GM12878 (cell line): ENCODE measurements around the gene RFFL. TPM values are rescaled to one million over a fixed set of nuclear protein-coding genes. Genes with fewer than 3 reads are reported as not detected.

Experiments
- ATAC-seq: fragments of 200-7000 bp; cut with Tn5 transposase; 3 replicates; pipeline ENCODE4 v1.9.1; 2020; ENCODE audit warnings: mild to moderate bottlenecking, moderate library complexity
- BruUV-seq: library from RNA; stranded (reverse); fragments of 400-500 nt; replicated peaks from 2 replicates; lab custom pipeline; 2021; lab: Mats Ljungman, UMichigan
- CTCF ChIA-PET: fragments of 300-600 bp; sonication (Branson Sonifier 250); formaldehyde crosslinking; extraction: SDS; loops from one replicate; lab custom pipeline; 2021; ENCODE audit warnings: inconsistent platforms; lab: Yijun Ruan, JAX
- POLR2A ChIA-PET: fragments of 350-600 bp; formaldehyde crosslinking; extraction: SDS; loops from one replicate; lab custom pipeline; 2021; ENCODE audit warnings: inconsistent platforms; lab: Charles Lee
- RAD21 ChIA-PET: fragments of 300-600 bp; sonication (Branson Sonifier 250); formaldehyde crosslinking; loops from one replicate; lab custom pipeline; 2023; ENCODE audit warnings: antibody characterized with exemption; ENCODE audit not compliant: unreplicated experiment; lab: Charles Lee
- SMC1A ChIA-PET: fragments of 300-600 bp; sonication (Branson Sonifier 250); formaldehyde crosslinking; loops from one replicate; lab custom pipeline; 2023; ENCODE audit not compliant: unreplicated experiment, uncharacterized antibody; lab: Charles Lee
- DNase-seq: peaks from one replicate; pipeline ENCODE4 v3.0.0-alpha.2; 2011; ENCODE audit warnings: low read depth, low spot score
- FAIRE-seq: peaks from 3 replicates; lab custom pipeline; 2011; peaks lifted over from hg19 to GRCh38; lab: Jason Lieb, UNC
- H2AFZ ChIP-seq: 2 replicates; pipeline ENCODE4 v1.6.0; 2011; ENCODE audit warnings: low read depth, low read length, control low read depth; ENCODE audit not compliant: control insufficient read depth
- H3K27ac ChIP-seq: 2 replicates; pipeline ENCODE4 v1.5.1; 2011; ENCODE audit warnings: control low read depth; ENCODE audit not compliant: control insufficient read depth, insufficient read depth
- H3K27me3 ChIP-seq, 2 experiments: replicated peaks in 1 of 2; 2 replicates each; pipeline versions ENCODE4 v1.6.0 to v1.6.1; 2011; ENCODE audit warnings: low read length in 1 of 2; ENCODE audit not compliant: control insufficient read depth in 2 of 2, insufficient read depth in 2 of 2
- H3K36me3 ChIP-seq, 2 experiments: 2 replicates each; pipeline ENCODE4 v1.5.1; 2011; ENCODE audit warnings: low read length in 1 of 2; ENCODE audit not compliant: control insufficient read depth in 2 of 2, insufficient read depth in 2 of 2
- H3K4me1 ChIP-seq: 2 replicates; pipeline ENCODE4 v1.6.1; 2011; ENCODE audit warnings: mild to moderate bottlenecking, low read length, moderate library complexity, mixed read lengths; ENCODE audit not compliant: control insufficient read depth, insufficient read depth
- H3K4me2 ChIP-seq: 2 replicates; pipeline ENCODE4 v1.6.0; 2011; ENCODE audit warnings: control low read depth; ENCODE audit not compliant: control insufficient read depth, insufficient read depth
- H3K4me3 ChIP-seq: fragments of 200-600 bp; sonication (generic); 2 replicates; pipeline ENCODE4 v1.5.1; 2016
- H3K79me2 ChIP-seq: 2 replicates; pipeline ENCODE4 v1.6.0; 2011; ENCODE audit warnings: low read length; ENCODE audit not compliant: control insufficient read depth, insufficient read depth
- H3K9ac ChIP-seq: 2 replicates; pipeline ENCODE4 v1.8.0; 2011; ENCODE audit warnings: low read length, control low read depth, mixed read lengths; ENCODE audit not compliant: control insufficient read depth, insufficient read depth
- H3K9me3 ChIP-seq: replicated peaks from 3 replicates; pipeline ENCODE4 v1.5.1; 2011; ENCODE audit warnings: mild to moderate bottlenecking, low read length; ENCODE audit not compliant: control insufficient read depth, insufficient read depth
- H4K20me1 ChIP-seq: 2 replicates; pipeline ENCODE4 v1.6.0; 2011; ENCODE audit not compliant: control insufficient read depth, insufficient read depth
- BHLHE40 ChIP-seq, 2 experiments: fragments of 450-650 bp in 1 of 2; IDR thresholded peaks; 2 replicates each; pipeline ENCODE4 v1.6.1; 2011 to 2017; ENCODE audit warnings: low read depth in 2 of 2, borderline replicate concordance in 1 of 2, improper control_type of control experiment in 1 of 2, low read length in 1 of 2, mild to moderate bottlenecking in 1 of 2
- FOS ChIP-seq: IDR thresholded peaks from 3 replicates; pipeline ENCODE4 v1.6.1; 2011; ENCODE audit warnings: borderline replicate concordance; ENCODE audit not compliant: insufficient read length; ENCODE audit errors: extremely low read depth
- HDAC2 ChIP-seq: fragments of 200-600 bp; sonication (generic); IDR thresholded peaks from 2 replicates; pipeline ENCODE4 v1.6.1; 2017
- KAT2A ChIP-seq: conservative IDR thresholded peaks from 2 replicates; pipeline ENCODE4 v1.6.1; 2011; ENCODE audit warnings: low read depth, low read length; ENCODE audit not compliant: control insufficient read depth
- MEF2B ChIP-seq: fragments of 450-650 bp; IDR thresholded peaks from 2 replicates; pipeline ENCODE4 v1.6.1; 2018; ENCODE audit warnings: mild to moderate bottlenecking, moderate library complexity; ENCODE audit not compliant: partially characterized antibody, poor library complexity, severe bottlenecking
- NFXL1 ChIP-seq: fragments of 450-650 bp; IDR thresholded peaks from 2 replicates; pipeline ENCODE4 v1.6.1; 2017; ENCODE audit warnings: antibody characterized with exemption, mild to moderate bottlenecking, borderline replicate concordance
- NR2C2 ChIP-seq: IDR thresholded peaks from 2 replicates; pipeline ENCODE4 v1.6.1; 2011; ENCODE audit warnings: borderline replicate concordance, low read depth; ENCODE audit not compliant: control insufficient read depth, insufficient read length
- RAD21 ChIP-seq: IDR thresholded peaks from 2 replicates; pipeline ENCODE4 v1.6.1; 2011; ENCODE audit warnings: mild to moderate bottlenecking, low read depth, low read length, moderate library complexity; ENCODE audit not compliant: insufficient read depth
- TCF7 ChIP-seq: IDR thresholded peaks from 2 replicates; pipeline ENCODE4 v1.6.1; 2014; ENCODE audit warnings: antibody characterized with exemption, borderline replicate concordance
- YBX1 ChIP-seq: fragments of 450-650 bp; IDR thresholded peaks from 2 replicates; pipeline ENCODE4 v1.6.1; 2016; ENCODE audit warnings: antibody characterized with exemption
- ZBED1 ChIP-seq: IDR thresholded peaks from 2 replicates; pipeline ENCODE4 v1.6.1; 2016; ENCODE audit warnings: borderline replicate concordance
- WGBS: methylation state at CpG from one replicate; pipeline ENCODE4 v1.1.6; 2016; ENCODE audit warnings: low lambda C conversion rate; ENCODE audit not compliant: insufficient replicate concordance, insufficient coverage; ENCODE audit errors: missing lambda C conversion rate; 5-methylcytosine and 5-hydroxymethylcytosine counted together
- in situ Hi-C: fragments of 300-500 bp; cut with MboI; formaldehyde crosslinking; loops from 9 replicates; pipeline ENCODE4 v1.14.3; 2018; ENCODE audit warnings: mixed read lengths
- intact Hi-C: fragments of 100-400 bp; cut with micrococcal nuclease; formaldehyde crosslinking; loops from one replicate; pipeline ENCODE4 v1.14.2; 2022; ENCODE audit not compliant: unreplicated experiment
- polyA plus RNA-seq, 11 experiments: library from polyadenylated mRNA; depleted of rRNA in 4 of 11; unstranded in 6 of 11; stranded (reverse) in 5 of 11; fragments of >200 nt; fragmentation: Nextera tagmentation in 4 of 11; fragmentation: Illumina TruSeq in 1 of 11; extraction: Ambion mirVana in 4 of 11; extraction: Trizol in 1 of 11; gene quantifications; 1 replicate in 1 of 11; 2 replicates in 10 of 11; pipeline versions ENCODE4 v1.2.1 to v1.2.3, GENCODE V29; 2011 to 2016; ENCODE audit warnings: inconsistent platforms in 2 of 11, missing spikeins in 2 of 11, low read depth in 1 of 11
- total RNA-seq, 4 experiments: library from RNA; depleted of rRNA in 3 of 4; stranded (reverse); fragments of >200 nt in 3 of 4; fragmentation: Illumina TruSeq in 1 of 4; extraction: Trizol in 1 of 4; gene quantifications; 2 replicates each; pipeline versions ENCODE4 v1.2.1 to v1.2.3, GENCODE V29; 2013 to 2021
- TF ChIP-seq, protein P1 (sequence below): fragments of 450-650 bp; IDR thresholded peaks from 2 replicates; pipeline ENCODE4 v1.6.1; 2017; ENCODE audit warnings: mild to moderate bottlenecking, low read depth, inconsistent platforms; ENCODE audit not compliant: poor library complexity, severe bottlenecking
- TF ChIP-seq, protein P2 (sequence below): IDR thresholded peaks from 2 replicates; pipeline ENCODE4 v1.6.1; 2012; ENCODE audit warnings: low read depth, low read length, improper control_type of control experiment
- TF ChIP-seq, protein P3 (sequence below): fragments of 450-650 bp; IDR thresholded peaks from 2 replicates; pipeline ENCODE4 v1.6.1; 2017; ENCODE audit warnings: mild to moderate bottlenecking
- TF ChIP-seq, protein P4 (sequence below): IDR thresholded peaks from 2 replicates; pipeline ENCODE4 v1.6.1; 2012; ENCODE audit warnings: low read depth, low read length, improper control_type of control experiment
- TF ChIP-seq, protein P5 (sequence below): fragments of 450-650 bp; IDR thresholded peaks from 2 replicates; pipeline ENCODE4 v1.6.1; 2018; ENCODE audit warnings: mild to moderate bottlenecking, low read depth, moderate library complexity; ENCODE audit not compliant: partially characterized antibody

RFFL gene
- total and polyA plus RNA-seq, 10 of the 15 experiments (the other 5 are each of a cell fraction or from before 2014, with no cell fraction given) = 4.7 to 56.1 (median 26.9) TPM

DNA sequence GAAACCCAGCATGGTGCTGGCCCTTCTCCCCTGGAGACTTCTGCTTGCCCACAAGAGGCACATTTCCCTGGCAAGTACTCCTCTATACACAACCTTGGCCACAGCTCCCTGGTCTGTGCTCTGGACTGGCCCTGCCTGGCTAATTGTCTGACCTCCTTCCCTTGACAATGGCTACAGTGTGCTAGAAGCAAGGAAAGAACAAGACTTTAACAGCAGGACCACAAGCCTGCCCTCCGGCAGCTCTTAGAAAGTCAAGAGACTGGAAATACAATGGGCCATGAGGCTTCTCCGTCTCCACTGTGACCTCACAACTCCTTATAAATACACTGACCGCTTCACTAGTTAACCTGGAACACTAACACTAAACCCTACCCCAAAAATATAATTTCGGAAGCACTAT is 46.5 kb downstream of the RFFL start:
- RAD21 ChIA-PET = no interaction called here
- TF ChIP-seq, protein P1, sequence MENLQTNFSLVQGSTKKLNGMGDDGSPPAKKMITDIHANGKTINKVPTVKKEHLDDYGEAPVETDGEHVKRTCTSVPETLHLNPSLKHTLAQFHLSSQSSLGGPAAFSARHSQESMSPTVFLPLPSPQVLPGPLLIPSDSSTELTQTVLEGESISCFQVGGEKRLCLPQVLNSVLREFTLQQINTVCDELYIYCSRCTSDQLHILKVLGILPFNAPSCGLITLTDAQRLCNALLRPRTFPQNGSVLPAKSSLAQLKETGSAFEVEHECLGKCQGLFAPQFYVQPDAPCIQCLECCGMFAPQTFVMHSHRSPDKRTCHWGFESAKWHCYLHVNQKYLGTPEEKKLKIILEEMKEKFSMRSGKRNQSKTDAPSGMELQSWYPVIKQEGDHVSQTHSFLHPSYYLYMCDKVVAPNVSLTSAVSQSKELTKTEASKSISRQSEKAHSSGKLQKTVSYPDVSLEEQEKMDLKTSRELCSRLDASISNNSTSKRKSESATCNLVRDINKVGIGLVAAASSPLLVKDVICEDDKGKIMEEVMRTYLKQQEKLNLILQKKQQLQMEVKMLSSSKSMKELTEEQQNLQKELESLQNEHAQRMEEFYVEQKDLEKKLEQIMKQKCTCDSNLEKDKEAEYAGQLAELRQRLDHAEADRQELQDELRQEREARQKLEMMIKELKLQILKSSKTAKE = no peak
- TF ChIP-seq FOS = no peak
- TF ChIP-seq, protein P2, sequence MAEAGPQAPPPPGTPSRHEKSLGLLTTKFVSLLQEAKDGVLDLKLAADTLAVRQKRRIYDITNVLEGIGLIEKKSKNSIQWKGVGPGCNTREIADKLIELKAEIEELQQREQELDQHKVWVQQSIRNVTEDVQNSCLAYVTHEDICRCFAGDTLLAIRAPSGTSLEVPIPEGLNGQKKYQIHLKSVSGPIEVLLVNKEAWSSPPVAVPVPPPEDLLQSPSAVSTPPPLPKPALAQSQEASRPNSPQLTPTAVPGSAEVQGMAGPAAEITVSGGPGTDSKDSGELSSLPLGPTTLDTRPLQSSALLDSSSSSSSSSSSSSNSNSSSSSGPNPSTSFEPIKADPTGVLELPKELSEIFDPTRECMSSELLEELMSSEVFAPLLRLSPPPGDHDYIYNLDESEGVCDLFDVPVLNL = no peak
- TF ChIP-seq KAT2A = no peak
- TF ChIP-seq YBX1 = no peak
- no peak for TF ChIP-seq BHLHE40 (IDR thresholded peaks at IDR 0.05; ENCODE audit: borderline replicate concordance in 1 of 2, low read depth in 2 of 2, low read length in 1 of 2)
- no peak for TF ChIP-seq MEF2B
- TF ChIP-seq, protein P3, sequence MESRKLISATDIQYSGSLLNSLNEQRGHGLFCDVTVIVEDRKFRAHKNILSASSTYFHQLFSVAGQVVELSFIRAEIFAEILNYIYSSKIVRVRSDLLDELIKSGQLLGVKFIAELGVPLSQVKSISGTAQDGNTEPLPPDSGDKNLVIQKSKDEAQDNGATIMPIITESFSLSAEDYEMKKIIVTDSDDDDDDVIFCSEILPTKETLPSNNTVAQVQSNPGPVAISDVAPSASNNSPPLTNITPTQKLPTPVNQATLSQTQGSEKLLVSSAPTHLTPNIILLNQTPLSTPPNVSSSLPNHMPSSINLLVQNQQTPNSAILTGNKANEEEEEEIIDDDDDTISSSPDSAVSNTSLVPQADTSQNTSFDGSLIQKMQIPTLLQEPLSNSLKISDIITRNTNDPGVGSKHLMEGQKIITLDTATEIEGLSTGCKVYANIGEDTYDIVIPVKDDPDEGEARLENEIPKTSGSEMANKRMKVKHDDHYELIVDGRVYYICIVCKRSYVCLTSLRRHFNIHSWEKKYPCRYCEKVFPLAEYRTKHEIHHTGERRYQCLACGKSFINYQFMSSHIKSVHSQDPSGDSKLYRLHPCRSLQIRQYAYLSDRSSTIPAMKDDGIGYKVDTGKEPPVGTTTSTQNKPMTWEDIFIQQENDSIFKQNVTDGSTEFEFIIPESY = no peak
- TF ChIP-seq TCF7 = no peak
- no peak for TF ChIP-seq ZBED1
- TF ChIP-seq, protein P4, sequence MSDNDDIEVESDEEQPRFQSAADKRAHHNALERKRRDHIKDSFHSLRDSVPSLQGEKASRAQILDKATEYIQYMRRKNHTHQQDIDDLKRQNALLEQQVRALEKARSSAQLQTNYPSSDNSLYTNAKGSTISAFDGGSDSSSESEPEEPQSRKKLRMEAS = no peak
- no peak for TF ChIP-seq RAD21
- no peak for TF ChIP-seq NR2C2
- TF ChIP-seq, protein P5, sequence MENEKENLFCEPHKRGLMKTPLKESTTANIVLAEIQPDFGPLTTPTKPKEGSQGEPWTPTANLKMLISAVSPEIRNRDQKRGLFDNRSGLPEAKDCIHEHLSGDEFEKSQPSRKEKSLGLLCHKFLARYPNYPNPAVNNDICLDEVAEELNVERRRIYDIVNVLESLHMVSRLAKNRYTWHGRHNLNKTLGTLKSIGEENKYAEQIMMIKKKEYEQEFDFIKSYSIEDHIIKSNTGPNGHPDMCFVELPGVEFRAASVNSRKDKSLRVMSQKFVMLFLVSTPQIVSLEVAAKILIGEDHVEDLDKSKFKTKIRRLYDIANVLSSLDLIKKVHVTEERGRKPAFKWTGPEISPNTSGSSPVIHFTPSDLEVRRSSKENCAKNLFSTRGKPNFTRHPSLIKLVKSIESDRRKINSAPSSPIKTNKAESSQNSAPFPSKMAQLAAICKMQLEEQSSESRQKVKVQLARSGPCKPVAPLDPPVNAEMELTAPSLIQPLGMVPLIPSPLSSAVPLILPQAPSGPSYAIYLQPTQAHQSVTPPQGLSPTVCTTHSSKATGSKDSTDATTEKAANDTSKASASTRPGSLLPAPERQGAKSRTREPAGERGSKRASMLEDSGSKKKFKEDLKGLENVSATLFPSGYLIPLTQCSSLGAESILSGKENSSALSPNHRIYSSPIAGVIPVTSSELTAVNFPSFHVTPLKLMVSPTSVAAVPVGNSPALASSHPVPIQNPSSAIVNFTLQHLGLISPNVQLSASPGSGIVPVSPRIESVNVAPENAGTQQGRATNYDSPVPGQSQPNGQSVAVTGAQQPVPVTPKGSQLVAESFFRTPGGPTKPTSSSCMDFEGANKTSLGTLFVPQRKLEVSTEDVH = no peak
- no peak for TF ChIP-seq HDAC2
- TF ChIP-seq NFXL1 = no peak

More for the DNA sequence above, 46.5 kb downstream of the RFFL start:
- H3K9ac ChIP-seq = no peak overlapping the region
- SMC1A ChIA-PET = interaction anchor here (0.9 kb wide), 1 partner anchor 12 kb away, joined by 4 read pairs; no protein-coding TSS in a partner anchor
- H2AFZ ChIP-seq = no peak overlapping the region
- no peak overlapping the region for H3K4me2 ChIP-seq
- FAIRE-seq (no peak), ATAC-seq (no peak), DNase-seq (no peak)
- no peaks in the 10 kb centered on the region for H3K27me3 ChIP-seq
- H3K4me3 ChIP-seq = no peak overlapping the region
- H3K36me3 ChIP-seq = peaks cover 20 to 52% of the 10 kb centered on the region in 2 experiments
- POLR2A ChIA-PET = no interaction called here
- intact Hi-C loops (no loop called here), in situ Hi-C loops (no loop called here)
- CTCF ChIA-PET = no interaction called here
- WGBS = 85% methylated on average over 4 of the region's 4 CpGs
- no TSS peak for BruUV-seq
- H3K79me2 ChIP-seq = no peaks in the 10 kb centered on the region
- H3K4me1 ChIP-seq = no peaks in the 10 kb centered on the region
- no peaks in the 10 kb centered on the region for H3K9me3 ChIP-seq
- H3K27ac ChIP-seq = no peak overlapping the region
- H4K20me1 ChIP-seq = no peaks in the 10 kb centered on the region
